GM12892 (cell line): ENCODE data around the gene CERS6.

Experiments
- POLR2A ChIP-seq: IDR thresholded peaks from 2 replicates; pipeline ENCODE4 v1.6.1; 2011; ENCODE audit warnings: low read depth, low read length, control low read depth
- POLR2AphosphoS5 ChIP-seq: IDR thresholded peaks from 2 replicates; pipeline ENCODE4 v1.6.1; 2011; ENCODE audit warnings: low read depth, low read length, control low read depth

DNA sequence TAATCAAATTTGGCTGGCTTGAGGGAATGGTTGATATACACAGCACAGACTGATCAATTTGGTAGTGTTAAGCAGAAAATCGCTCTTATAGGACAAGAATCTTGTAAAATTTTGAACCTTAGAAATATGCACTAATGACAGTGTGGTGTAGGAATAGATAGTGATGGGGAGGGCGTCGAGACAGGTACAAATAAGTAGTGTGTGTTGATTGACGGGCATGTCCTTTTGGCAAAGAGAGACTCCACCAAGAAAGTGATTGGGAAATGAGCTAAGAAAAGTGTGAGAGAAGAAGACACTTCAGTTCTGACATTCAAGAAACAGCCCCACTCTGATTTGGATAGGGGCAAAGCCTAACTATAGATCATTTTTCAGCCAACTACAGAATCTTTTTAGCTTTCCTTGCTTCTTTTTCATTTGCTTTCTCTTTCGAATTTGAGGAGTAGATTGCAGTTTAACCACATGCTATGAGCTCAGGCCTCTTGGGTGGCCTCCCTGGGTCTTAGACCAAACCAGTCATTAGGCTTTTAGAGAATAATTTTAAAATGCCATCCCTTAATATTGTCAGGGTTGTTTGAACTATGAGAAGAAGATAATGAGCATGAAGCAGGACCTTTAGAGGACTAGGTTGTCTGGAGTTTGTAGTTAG, 127.1 kb downstream of the CERS6 start:
- TF ChIP-seq POLR2AphosphoS5, result no peak
- no peak for TF ChIP-seq POLR2A
